ENCODE data around the gene NPHP4.

Gene NPHP4

DNA sequence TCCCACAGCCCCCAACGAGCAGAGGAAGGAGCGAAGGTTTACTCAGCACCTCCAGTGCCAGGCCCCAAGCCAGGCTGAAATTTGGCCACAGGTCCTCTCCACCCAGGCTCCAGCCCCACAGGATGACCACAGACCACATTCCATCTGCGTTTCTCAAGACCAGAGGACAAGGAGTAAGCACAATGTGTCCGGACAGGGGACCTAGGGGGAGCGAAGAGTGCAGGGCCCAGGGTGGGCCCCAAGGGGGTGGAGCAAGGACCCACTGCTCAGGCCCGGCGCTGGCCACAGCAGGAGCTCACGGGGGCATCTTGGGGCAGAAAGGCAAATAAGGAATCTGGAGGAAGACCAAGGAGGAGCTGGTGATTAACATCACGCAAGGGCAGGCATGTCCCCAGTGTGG, 100.5 kb downstream of the NPHP4 start:
- no peak for DNase-seq

- DNase-seq, result no peak
These were observed 101.1 kb downstream of the NPHP4 start for GRCh38 chr1:5891137-5891536.

DNA sequence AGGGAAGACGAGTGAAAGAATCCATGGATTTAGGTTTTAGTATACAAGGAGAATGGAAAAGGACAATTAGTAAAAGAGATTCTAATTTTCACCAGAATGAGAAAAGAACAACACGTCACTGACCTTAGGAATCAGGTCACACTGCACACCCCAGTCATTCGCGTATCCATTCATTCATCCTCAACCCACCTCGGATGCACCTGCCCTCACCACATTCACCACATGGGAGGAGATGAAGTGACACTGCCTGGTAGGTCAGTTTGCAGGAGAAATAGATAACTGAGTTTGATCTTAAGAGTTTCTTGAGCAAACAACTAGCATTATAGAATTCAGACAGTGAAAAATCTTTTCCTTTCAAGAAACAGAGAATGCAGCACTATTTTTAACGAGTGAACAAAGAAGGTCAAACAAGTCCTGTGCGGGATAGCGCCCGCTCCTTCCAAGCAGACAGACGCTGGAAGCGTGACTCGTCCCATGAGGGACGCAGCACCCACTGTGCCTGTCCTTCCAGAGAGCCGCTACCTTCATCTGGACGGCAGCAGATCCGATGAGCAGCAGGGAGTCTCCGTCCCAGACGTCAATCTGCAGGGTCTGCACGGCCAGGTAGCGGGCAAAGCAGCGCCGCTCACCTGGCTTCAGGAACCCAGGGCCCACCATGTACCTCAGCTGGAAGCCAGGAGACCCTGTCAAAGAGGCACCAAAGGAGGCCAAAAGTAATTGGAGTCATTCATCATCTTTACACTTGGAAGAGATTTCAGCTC, 101.7 kb downstream of the NPHP4 start:
- no peak for DNase-seq

GRCh38 chr1:5889901-5890300, 102.3 kb downstream of the NPHP4 start:
- no peak for DNase-seq

DNA sequence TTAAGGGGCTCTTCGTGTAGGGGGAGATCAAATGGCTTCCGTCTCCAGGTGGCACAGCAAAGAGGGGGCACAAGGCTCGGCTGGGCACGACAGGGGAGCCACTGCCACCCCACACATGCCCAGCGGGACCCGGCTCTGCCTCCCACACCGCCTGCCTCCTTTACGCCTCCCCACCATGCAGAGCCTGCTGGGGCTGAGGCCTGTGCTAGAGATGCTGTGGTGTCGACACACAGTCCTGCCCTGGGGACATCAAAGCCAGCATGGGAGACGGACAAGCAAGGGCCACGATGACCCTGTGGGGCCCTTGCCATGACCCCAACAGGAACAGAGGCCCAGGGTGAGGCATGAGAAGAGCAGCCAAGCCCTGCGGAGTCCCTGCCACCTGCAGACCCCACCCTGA, 102.8 kb downstream of the NPHP4 start:
- no peak for DNase-seq

DNA sequence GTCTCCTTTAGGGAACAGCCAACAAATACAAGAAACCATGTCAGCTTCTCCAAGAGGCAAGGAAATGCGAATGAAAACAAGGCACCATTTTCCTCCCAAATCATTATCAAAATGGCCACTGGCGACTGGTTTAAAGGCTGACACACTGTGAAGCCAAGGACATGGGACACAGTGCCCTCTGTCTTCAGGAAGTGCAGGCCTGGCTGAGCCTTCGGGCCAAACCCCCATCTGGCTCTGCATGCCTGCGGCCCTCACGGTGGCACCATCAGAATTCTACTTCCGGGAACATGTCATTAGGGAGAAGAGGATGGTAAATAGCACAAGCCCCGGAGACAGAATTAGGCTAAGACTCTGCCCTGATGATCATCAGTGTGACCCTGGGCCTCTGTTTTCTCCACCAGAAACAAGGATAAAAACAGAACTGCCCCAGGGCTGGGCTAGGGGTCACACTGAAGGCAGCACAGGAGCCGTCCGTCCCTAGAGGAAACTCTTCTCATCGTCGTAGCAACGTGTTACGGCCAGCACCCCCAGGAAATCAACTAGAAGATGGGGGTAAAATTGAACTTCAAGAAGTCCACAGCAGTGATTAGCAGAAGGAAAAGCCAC, 103.5 kb downstream of the NPHP4 start:
- DNase-seq, result no peak

- no peak for DNase-seq
These were observed 104.3 kb downstream of the NPHP4 start for GRCh38 chr1:5887971-5888361.

DNA sequence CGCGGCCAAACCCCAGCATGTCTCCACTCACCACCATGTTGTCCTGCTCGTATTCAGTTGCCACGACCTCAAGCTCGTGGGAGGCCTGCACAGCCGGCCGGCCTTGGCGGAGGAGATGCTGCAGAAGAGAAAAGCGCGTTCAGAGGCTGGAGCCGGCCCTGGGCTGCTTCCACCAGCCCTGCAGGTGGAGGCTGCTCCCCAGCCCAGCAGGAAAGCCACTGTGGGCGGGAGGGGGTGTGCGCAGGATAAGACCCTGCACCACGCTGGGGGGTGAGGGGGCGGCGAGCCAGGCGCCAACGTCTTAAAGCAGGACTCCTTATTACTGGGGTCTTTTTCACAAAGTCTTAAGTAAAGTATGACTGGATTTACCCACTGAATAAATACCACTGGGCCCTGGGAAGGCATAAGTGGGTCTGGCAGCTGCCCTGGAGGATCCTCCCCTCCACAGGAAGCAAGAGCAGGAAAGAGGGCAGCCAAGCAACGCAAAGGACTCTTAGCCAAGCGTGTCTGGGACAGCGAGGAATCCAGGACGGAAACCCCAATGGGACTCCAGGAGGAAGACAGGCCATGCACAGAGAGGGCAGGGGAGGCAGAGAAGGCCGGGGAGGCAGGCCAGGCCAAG, 104.8 kb downstream of the NPHP4 start:
- DNase-seq, result no peak

- no peak for DNase-seq
These were observed 105.5 kb downstream of the NPHP4 start for GRCh38 chr1:5886541-5887348.

DNA sequence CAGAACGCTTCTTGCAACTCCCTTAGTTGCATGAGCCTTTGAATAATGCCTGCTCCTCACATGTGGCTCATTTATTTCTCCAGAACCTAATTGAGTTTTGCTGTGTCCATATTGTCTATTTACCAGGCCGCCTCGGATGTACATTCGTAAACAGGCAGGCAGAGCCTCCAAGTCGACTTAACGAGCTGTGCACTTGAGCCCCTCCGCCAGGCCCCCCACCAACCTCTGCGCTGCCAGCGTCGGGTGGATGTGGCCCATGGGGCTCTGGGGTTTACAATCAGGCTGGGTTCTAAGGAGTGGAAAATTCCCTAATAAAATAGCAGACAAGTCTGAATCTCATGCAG, 106.1 kb downstream of the NPHP4 start:
- no peak for DNase-seq

GRCh38 chr1:5885471-5886139, 106.6 kb downstream of the NPHP4 start:
- DNase-seq, result no peak

DNA sequence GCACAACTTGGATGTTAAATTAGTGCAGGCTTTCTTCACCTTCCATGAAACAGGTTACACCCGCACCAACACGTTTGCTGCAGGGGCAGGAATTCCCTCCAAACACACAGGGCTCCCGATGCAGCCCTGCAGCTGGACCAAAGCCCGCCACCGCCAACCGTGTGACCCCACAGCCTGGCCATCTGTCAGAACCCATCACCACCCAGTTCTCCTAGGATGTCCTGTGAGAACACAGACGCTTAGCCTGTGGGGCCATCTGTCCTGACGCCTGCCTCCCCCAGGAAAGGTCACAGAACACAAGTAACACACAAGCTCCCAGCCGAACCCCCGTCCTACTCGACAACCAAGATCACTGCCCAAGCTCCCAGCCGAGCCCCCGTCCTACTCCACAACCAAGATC, 108.1 kb downstream of the NPHP4 start:
- DNase-seq, result no peak

DNA sequence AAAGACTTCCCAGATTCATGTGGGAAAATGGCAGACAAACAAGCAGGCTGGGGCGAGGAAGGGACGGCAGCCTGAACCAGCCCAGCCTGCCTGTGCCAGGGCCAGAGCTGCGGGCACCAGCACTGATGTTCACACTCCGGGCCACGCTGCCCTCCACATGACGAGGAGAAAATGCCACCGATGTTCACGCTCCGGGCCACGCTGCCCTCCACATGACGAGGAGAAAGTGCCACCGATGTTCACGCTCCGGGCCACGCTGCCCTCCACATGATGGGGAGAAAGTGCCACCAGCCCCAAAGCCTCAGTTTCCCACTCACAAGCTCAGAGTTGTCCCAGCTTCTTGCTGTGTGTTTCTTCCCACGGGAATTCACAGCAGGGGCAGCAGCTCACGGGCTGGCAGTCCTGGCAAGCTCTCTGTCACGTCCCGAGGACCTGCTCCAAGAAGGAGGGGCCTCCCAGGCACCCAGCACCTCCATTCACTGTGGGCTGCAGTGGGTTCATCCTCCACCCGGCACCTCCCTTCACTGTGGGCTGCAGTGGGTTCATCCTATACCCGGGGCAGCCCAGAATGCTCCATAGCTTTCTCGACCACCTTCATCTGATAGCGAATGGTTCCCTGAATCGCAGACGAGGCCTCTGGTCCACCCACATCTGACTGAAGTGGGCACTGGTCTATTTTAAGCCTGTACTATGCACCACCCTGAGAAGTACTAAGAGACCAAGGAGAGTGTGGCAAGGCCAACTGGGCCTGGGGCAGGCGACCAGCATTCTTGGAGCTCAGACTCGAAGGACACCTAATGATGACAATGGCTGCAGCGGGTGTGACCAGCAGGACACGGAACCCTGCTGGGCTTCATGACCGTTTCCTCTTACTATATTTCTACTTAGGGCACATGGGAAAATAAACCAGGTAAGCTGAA, 108.8 kb downstream of the NPHP4 start:
- no peak for DNase-seq

GRCh38 chr1:5882367-5883128, 109.7 kb downstream of the NPHP4 start:
- DNase-seq, result no peak

DNA sequence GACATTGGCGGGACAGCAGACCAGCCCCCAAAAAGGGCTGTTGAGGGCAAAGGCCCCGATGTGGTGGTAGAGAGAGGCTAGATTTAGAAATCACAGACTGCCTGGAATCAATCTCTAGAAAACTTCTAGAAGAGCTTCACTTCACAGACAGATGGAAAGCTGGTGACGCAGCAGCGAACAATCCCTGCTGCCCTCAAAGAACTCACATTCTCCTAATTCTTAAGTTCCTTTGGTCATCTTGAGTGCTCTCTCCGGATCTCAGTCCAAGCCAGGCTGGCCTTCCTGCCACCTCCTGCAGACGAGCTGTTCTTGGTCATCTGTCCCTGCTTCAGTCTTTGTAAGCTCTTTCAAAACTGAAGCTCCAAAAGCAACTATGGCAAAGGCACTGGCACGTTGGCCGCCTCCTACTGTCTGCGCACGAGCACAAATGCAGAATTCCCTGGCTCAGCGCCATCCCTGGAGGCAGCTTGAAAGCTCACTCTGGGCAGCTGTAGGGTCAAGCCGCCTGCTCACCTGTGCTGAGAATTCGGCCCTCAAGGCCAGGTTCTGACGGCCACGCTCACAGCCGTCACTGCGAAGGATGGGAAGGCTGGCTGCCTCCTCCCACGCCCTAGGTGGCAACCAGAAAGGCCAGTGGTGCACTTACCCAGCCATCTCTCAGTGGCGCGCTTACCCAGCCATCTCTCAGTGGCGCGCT, 110.6 kb downstream of the NPHP4 start:
- no peak for DNase-seq

DNA sequence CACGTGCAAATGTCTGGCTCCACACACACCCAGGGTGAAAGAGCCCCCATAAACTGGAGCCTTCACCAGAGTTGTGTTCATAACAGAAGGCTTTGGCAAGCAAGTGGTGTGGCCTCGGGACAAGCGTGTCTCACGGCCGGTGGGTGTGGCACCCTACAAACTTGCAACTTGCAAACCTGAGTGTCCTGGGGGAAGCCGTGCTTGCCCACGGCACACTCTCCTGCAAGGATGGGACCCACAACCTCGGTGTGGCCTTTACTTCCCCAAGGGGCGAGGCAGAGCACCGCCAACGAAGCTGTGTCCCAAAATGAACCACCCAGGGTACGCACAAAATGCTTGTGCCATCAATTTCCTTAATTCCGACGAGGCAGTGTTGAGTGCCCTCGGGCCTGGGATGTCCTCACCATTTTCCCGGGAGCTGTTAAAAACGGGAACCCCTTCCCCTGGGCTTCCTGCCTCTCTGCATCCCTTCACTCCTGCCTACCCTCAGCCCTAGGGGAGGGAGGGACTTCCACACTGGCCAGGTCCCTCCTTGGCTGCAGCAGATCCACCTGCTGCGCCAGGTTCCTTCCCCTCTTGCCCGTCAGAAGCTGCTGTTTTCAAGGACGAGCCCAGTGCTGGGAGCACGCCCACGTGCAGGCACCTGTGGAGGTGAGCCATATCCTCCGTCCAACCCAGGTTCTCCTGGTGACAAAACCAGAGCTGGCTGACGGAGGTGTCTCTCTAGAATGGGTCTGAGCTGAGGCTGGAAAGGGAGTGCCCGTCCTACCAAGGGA, 111.4 kb downstream of the NPHP4 start:
- DNase-seq, result no peak

DNA sequence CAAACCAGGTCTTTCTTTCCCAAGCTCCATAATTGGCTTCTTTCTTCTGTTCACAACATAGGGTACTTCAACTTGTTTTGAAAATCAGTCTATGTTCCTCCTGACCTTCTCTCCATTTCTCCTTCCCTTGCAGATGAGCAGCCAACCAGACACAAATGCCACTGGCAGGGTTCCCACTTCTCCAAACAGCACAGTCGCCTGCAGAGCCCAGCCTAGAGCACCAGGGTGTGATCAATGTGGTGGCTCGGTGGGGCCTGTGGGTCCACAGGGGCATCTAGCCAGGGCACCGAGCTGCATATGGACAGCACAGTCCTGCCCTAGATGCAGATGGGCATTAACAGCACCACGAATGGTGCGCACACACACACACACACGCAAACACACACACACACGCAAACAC, 112.8 kb downstream of the NPHP4 start:
- DNase-seq, result no peak

DNA sequence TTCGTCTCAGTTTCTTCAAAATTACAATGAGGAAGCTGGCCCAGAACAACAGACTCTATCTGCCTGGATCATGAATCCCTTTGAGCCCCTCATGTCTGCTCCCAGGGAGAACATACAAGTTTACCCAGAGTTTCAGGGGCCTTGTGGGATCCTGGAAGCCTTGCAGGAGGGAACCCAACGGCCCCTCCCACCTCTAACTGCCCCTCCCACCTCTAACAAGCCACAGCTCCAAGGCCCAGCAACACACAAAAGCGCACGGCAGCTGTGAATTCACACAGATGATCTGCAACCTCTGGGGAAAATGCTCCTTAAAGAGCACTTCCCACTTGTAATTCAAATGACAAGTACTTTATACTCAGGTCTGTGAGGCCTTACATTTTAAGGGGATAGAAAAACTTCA, 113.3 kb downstream of the NPHP4 start:
- no peak for DNase-seq

Measured in C1 segment of cervical spinal cord (tissue), 14 donors.